Upper lobe of left lung (tissue), 4 donors: ENCODE results near the gene RAPH1.

ENCODE experiments used
- CTCF ChIP-seq, 6 experiments: fragments of 450-650 bp in 4 of 6; fragments of 200-600 bp in 2 of 6; sonication (generic) in 2 of 6; IDR thresholded peaks; one replicate each; pipeline ENCODE4 v1.5.1; 2016 to 2019; ENCODE audit warnings: antibody characterized with exemption in 6 of 6
- EP300 ChIP-seq, 4 donors: sonication (generic); formaldehyde crosslinking; IDR thresholded peaks; one replicate each; pipeline ENCODE4 v1.5.1; 2017; ENCODE audit warnings: antibody characterized with exemption in 4 of 4, control low read depth in 2 of 4
- POLR2A ChIP-seq, 4 donors: fragments of 450-650 bp; IDR thresholded peaks; one replicate each; pipeline ENCODE4 v1.5.1; 2016 to 2017; ENCODE audit warnings: antibody characterized with exemption in 4 of 4, mild to moderate bottlenecking in 2 of 4
- POLR2AphosphoS5 ChIP-seq, 2 donors: sonication (generic); formaldehyde crosslinking; IDR thresholded peaks; one replicate each; pipeline ENCODE4 v1.5.1; 2017; ENCODE audit warnings: antibody characterized with exemption in 2 of 2

- TF ChIP-seq CTCF (IDR thresholded peaks at IDR 0.05) (no peak), POLR2A (IDR thresholded peaks at IDR 0.05) (no peak), EP300 (IDR thresholded peaks at IDR 0.05) (no peak), POLR2AphosphoS5 (IDR thresholded peaks at IDR 0.05) (no peak)
Observed at GRCh38 chr2:203559641-203560040, 24.5 kb upstream of the RAPH1 start.
